CD4-positive, alpha-beta T cell treated with Interleukin-4 for 4 hours (primary cell): ENCODE measurements around the gene MYO1F.
"Not testable (repeated sequence)": the region's sequence is repeated elsewhere in the genome, so short reads cannot be mapped to it uniquely, and the experiment has no call there.

Experiments used
- DNase-seq: peaks from one replicate; pipeline ENCODE4 v3.0.0-alpha.2; 2020

The MYO1F gene

GRCh38 chr19:8596168-8596567 lies 18.9 kb upstream of the MYO1F start:
- DNase-seq: no peak

GRCh38 chr19:8595651-8596050 lies 18.4 kb upstream of the MYO1F start:
- DNase-seq: no peak

GRCh38 chr19:8593931-8594330 lies 16.7 kb upstream of the MYO1F start:
- DNase-seq: no peak

GRCh38 chr19:8592231-8593009 lies 15.2 kb upstream of the MYO1F start:
- peak; percentile 91 for DNase-seq

- DNase-seq: no peak
These were observed 12.0 kb upstream of the MYO1F start for GRCh38 chr19:8589177-8589714.

- DNase-seq: peak; percentile 61
These were observed 8.9 kb upstream of the MYO1F start for GRCh38 chr19:8585894-8586750.

- no peak for DNase-seq
These were observed 8.0 kb upstream of the MYO1F start for GRCh38 chr19:8584965-8585893.

GRCh38 chr19:8580710-8581281 lies 3.6 kb upstream of the MYO1F start:
- peak; percentile 77 for DNase-seq

- peak; percentile 80 for DNase-seq
These were observed 1.5 kb upstream of the MYO1F start for GRCh38 chr19:8578642-8579265.

GRCh38 chr19:8577741-8578140 lies 499 bp upstream of the MYO1F start:
- no peak for DNase-seq

- DNase-seq: peak; percentile 25
These were observed 809 bp downstream of the MYO1F start for GRCh38 chr19:8576273-8576993.

- DNase-seq: peak; percentile 85
These were observed 1.7 kb downstream of the MYO1F start for GRCh38 chr19:8575467-8575997.

GRCh38 chr19:8574619-8574922 lies 2.7 kb downstream of the MYO1F start:
- not testable (repeated sequence) for DNase-seq

GRCh38 chr19:8573316-8573715 lies 3.9 kb downstream of the MYO1F start:
- DNase-seq: no peak

GRCh38 chr19:8571006-8571411 lies 6.2 kb downstream of the MYO1F start:
- DNase-seq: peak; percentile 81

- peak; percentile 93 for DNase-seq
These were observed 8.0 kb downstream of the MYO1F start for GRCh38 chr19:8569066-8569771.

- DNase-seq: no peak
These were observed 9.6 kb downstream of the MYO1F start for GRCh38 chr19:8567522-8568172.

GRCh38 chr19:8566855-8567254 lies 10.4 kb downstream of the MYO1F start:
- no peak for DNase-seq

GRCh38 chr19:8564866-8565265 lies 12.4 kb downstream of the MYO1F start:
- not testable (repeated sequence) for DNase-seq
